GM10248 (cell line): ENCODE measurements around the gene CX3CL1.

Source experiments
- CTCF ChIA-PET: fragments of 300-600 bp; sonication (Branson Sonifier 250); formaldehyde crosslinking; extraction: SDS; loops from one replicate; lab custom pipeline; 2021; ENCODE audit warnings: antibody characterized with exemption; lab: Yijun Ruan, JAX
- POLR2A ChIA-PET: fragments of 350-650 bp; sonication (Branson Sonifier 250); formaldehyde crosslinking; extraction: SDS; loops from one replicate; lab custom pipeline; 2020; ENCODE audit warnings: antibody characterized with exemption; lab: Yijun Ruan, JAX
- DNase-seq: peaks from one replicate; pipeline ENCODE4 v3.0.0; 2012; ENCODE audit errors: extremely low spot score
- TF ChIP-seq, protein P1 (sequence below): IDR thresholded peaks from 2 replicates; pipeline ENCODE4 v1.5.1; 2012; ENCODE audit warnings: mild to moderate bottlenecking, low read depth; ENCODE audit errors: extremely low read depth, missing control alignments, control extremely low read depth

The CX3CL1 gene

DNA sequence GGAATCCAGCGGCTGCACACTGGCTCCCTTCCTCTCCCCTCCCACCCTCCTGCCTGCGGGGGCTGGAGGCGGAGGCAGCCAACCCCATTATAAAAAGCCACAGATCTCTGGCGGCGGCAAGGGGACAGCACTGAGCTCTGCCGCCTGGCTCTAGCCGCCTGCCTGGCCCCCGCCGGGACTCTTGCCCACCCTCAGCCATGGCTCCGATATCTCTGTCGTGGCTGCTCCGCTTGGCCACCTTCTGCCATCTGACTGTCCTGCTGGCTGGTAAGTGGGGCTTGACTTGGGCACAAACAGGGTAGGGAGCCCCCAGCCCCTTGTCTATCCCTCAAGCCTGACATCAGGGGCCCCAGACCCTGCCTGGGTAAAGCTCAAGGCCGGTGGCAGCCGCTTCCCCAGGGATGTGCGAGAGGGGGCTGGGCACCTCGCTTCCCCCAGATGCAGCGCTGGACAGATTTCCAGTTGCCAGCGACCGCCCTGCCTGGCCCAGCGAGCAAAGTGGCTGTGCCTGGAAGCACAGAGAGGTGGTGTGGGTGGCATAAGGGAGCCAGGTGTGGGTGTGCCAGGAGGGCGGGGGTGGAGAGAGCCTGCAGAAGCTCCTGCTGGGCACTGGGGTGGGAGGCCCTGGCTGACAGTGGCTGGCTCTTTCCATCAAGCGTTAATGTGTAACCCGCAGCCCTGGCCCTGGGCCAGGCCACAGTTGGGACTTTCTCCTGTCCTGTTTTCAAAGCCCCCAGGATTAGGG is at the start of gene CX3CL1:
Gene CX3CL1 (plus strand): TSS at position 119 of the 745 bp plus-strand sequence. CDS start 79 bp downstream, at position 198.
- CTCF ChIA-PET = interaction anchor here (1.0 to 10.2 kb wide), 4 partner anchors 10 to 72 kb away, joined by 5 to 87 read pairs (median 7); no protein-coding TSS in a partner anchor
- DNase-seq = no peak
- POLR2A ChIA-PET = interaction anchor here (1.0 kb wide), 3 partner anchors 14 to 29 kb away, joined by 3 to 6 read pairs (median 3); no protein-coding TSS in a partner anchor
- TF ChIP-seq, protein P1, sequence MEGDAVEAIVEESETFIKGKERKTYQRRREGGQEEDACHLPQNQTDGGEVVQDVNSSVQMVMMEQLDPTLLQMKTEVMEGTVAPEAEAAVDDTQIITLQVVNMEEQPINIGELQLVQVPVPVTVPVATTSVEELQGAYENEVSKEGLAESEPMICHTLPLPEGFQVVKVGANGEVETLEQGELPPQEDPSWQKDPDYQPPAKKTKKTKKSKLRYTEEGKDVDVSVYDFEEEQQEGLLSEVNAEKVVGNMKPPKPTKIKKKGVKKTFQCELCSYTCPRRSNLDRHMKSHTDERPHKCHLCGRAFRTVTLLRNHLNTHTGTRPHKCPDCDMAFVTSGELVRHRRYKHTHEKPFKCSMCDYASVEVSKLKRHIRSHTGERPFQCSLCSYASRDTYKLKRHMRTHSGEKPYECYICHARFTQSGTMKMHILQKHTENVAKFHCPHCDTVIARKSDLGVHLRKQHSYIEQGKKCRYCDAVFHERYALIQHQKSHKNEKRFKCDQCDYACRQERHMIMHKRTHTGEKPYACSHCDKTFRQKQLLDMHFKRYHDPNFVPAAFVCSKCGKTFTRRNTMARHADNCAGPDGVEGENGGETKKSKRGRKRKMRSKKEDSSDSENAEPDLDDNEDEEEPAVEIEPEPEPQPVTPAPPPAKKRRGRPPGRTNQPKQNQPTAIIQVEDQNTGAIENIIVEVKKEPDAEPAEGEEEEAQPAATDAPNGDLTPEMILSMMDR = no peak

DNA sequence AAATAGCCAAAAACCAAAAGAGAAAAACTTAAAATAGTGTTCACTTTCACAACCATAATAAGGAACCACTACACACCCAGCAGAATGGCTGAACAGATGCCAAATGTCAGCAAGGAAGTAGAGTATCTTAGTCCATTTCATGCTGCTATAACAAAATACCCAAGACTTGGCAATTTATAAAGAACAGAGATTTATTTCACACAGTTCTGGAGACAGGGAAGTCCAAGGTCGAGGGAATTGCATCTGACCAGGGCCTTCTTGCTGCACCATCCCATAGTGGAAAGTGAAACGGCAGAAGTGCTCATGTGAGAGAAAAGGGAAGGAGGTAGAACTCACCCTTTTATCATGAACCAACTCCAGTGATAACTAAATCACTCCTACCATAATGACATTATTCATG is 47.5 kb upstream of the CX3CL1 start:
- DNase-seq = no peak
- ChIA-PET CTCF (no interaction called here), POLR2A (no interaction called here)
- TF ChIP-seq, protein P1 = no peak

DNA sequence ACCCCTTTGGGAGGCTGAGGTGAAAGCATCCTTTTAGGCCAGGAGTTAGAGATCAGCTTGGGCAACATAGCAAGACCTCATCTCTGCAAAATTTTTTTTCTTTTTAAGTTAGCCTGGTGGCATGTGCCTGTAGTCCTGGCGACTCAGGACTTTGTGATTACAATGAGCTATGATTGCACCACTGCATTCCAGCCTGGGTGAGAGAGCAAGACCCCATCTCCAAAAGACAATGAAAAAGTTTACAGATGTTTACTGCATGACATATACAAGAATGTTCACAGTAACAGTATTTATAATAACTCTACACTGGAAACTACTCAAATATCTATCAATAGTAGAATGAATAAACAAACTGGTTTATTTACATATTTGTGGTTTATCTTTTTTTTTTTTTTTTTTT is 46.8 kb upstream of the CX3CL1 start:
- TF ChIP-seq, protein P1 = no peak
- POLR2A ChIA-PET = no interaction called here
- DNase-seq = no peak
- CTCF ChIA-PET = no interaction called here

DNA sequence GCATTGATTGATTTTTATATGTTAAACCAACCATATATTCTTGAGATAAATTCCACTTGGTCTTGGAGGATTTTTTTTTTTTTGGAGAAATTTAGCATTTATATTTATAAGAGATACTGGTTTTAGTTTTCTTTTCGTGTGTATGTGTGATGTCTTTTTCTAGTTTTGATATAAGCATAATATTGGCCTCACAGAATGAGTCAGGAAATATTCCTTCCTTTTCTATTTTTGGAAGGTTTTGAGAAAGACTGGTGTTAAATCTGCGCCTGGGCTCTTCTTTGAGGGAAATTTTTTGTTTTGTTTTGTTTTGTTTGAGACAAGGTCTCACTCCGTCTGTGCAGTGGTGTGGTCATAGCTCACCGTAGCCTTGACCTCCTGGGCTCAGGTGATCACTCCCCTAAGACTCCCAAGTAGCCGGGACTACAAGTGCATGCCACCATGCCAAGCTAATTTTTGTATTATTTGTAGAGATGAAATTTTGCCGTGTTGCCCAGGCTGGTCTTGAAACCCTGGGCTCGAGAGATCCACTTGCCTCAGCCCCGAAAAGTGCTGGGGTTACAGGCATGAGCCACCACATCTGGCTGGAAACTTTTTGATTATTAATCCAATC is 42.5 kb upstream of the CX3CL1 start:
- ChIA-PET POLR2A (no interaction called here), CTCF (interaction anchor here (0.9 to 2.4 kb wide), 6 partner anchors 8 to 87 kb away, joined by 3 to 10 read pairs (median 4); partner anchors contain the start of gene CCL22)
- TF ChIP-seq, protein P1 = no peak
- DNase-seq = no peak

GRCh38 chr16:57331355-57331754 is 40.9 kb upstream of the CX3CL1 start:
- ChIA-PET POLR2A (no interaction called here), CTCF (interaction anchor here (0.9 to 2.4 kb wide), 4 partner anchors 9 to 85 kb away, joined by 3 to 10 read pairs (median 5); no protein-coding TSS in a partner anchor)
- no peak for DNase-seq
- TF ChIP-seq, protein P1 = no peak

- ChIA-PET CTCF (interaction anchor here (0.8 to 2.0 kb wide), 5 partner anchors 11 to 187 kb away, joined by 3 to 8 read pairs (median 4); no protein-coding TSS in a partner anchor), POLR2A (no interaction called here)
- TF ChIP-seq, protein P1 = no peak
- DNase-seq = no peak
Observed at GRCh38 chr16:57333402-57333801, 38.9 kb upstream of the CX3CL1 start.
